ENCODE results near the gene ADAM17. TPM values are rescaled to one million over a fixed set of nuclear protein-coding genes. Genes with fewer than 3 reads are reported as not detected.

Gene ADAM17
- total and polyA plus RNA-seq, 10 of the 15 experiments (the other 5 are each of a cell fraction or from before 2014, with no cell fraction given): 2.3 to 18.5 (median 13.4) TPM

DNA sequence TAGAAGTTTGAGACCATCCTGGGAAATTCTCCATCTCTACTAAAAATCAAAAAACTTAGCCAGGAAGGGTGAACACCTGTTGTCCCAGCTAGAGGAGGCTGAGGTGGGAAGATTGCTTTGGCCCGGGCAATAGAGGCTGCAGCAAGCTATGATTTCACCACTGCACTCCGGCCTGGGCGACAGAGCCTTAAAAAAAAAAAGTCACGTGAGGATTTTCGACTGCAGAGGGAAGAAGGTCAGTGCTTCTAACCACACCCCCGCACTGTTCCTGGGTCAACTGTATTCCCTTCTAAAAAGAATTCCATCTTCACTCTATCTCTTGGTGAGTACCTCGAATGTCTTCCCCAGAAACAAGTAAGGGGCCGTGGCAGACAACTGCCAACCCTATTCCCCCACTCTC is 31.3 kb downstream of the ADAM17 start:
- Histone ChIP-seq H3K36me3 (ENCODE audit: control insufficient read depth in 2 of 2, insufficient read depth in 2 of 2, low read length in 1 of 2) (peaks cover 5 to 12% of the 10 kb centered on the region in 2 experiments), H3K4me2 (ENCODE audit: control insufficient read depth, insufficient read depth) (no peak overlapping the region), H2AFZ (ENCODE audit: control insufficient read depth, low read depth, low read length) (no peak overlapping the region), H3K9ac (ENCODE audit: control insufficient read depth, insufficient read depth, low read length) (no peak overlapping the region), H3K4me3 (no peak overlapping the region), H3K4me1 (ENCODE audit: control insufficient read depth, insufficient read depth, low read length) (no peaks in the 10 kb centered on the region), H3K27me3 (replicated peaks in 1 of 2; ENCODE audit: control insufficient read depth in 2 of 2, insufficient read depth in 2 of 2, low read length in 1 of 2) (no peaks in the 10 kb centered on the region), H3K9me3 (replicated peaks; ENCODE audit: control insufficient read depth, insufficient read depth, low read length) (no peaks in the 10 kb centered on the region), H4K20me1 (ENCODE audit: control insufficient read depth, insufficient read depth) (no peaks in the 10 kb centered on the region), H3K27ac (ENCODE audit: control insufficient read depth, insufficient read depth) (no peak overlapping the region), H3K79me2 (ENCODE audit: control insufficient read depth, insufficient read depth, low read length) (no peaks in the 10 kb centered on the region)
- DNase-seq (ENCODE audit: low read depth, low spot score) (no peak), FAIRE-seq (no peak), ATAC-seq (no peak)
- intact Hi-C loops (cut with micrococcal nuclease; ENCODE audit: unreplicated experiment) (no loop called here), in situ Hi-C loops (cut with MboI) (no loop called here)
- ChIA-PET RAD21 (ENCODE audit: unreplicated experiment) (no interaction called here), POLR2A (interaction anchor here (0.6 to 1.6 kb wide), 2 partner anchors 31 to 1001 kb away, joined by 3 to 6 read pairs; partner anchors contain the start of gene ADAM17), SMC1A (ENCODE audit: uncharacterized antibody, unreplicated experiment) (interaction anchor here (0.9 to 1.4 kb wide), 4 partner anchors 9 to 102 kb away, joined by 3 read pairs; no protein-coding TSS in a partner anchor), CTCF (interaction anchor here (2.3 kb wide), 1 partner anchor 11 kb away, joined by 7 read pairs; no protein-coding TSS in a partner anchor)
- no TSS peak for BruUV-seq (replicated peaks)
- WGBS (ENCODE audit: insufficient coverage, insufficient replicate concordance, low lambda C conversion rate, missing lambda C conversion rate): 97% methylated on average over 8 of the region's 8 CpGs
- no peak for TF ChIP-seq E2F4 (IDR thresholded peaks at IDR 0.05; ENCODE audit: low read depth, low read length)
- TF ChIP-seq ZBTB40 (IDR thresholded peaks at IDR 0.05; ENCODE audit: borderline replicate concordance): no peak
- TF ChIP-seq ZNF217 (IDR thresholded peaks at IDR 0.05): no peak
- TF ChIP-seq POU2F2 (IDR thresholded peaks at IDR 0.05; ENCODE audit: borderline replicate concordance, low read depth, low read length): no peak
- TF ChIP-seq, protein P1, sequence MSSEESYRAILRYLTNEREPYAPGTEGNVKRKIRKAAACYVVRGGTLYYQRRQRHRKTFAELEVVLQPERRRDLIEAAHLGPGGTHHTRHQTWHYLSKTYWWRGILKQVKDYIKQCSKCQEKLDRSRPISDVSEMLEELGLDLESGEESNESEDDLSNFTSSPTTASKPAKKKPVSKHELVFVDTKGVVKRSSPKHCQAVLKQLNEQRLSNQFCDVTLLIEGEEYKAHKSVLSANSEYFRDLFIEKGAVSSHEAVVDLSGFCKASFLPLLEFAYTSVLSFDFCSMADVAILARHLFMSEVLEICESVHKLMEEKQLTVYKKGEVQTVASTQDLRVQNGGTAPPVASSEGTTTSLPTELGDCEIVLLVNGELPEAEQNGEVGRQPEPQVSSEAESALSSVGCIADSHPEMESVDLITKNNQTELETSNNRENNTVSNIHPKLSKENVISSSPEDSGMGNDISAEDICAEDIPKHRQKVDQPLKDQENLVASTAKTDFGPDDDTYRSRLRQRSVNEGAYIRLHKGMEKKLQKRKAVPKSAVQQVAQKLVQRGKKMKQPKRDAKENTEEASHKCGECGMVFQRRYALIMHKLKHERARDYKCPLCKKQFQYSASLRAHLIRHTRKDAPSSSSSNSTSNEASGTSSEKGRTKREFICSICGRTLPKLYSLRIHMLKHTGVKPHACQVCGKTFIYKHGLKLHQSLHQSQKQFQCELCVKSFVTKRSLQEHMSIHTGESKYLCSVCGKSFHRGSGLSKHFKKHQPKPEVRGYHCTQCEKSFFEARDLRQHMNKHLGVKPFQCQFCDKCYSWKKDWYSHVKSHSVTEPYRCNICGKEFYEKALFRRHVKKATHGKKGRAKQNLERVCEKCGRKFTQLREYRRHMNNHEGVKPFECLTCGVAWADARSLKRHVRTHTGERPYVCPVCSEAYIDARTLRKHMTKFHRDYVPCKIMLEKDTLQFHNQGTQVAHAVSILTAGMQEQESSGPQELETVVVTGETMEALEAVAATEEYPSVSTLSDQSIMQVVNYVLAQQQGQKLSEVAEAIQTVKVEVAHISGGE (CRISPR knock-in tag; IDR thresholded peaks at IDR 0.05): no peak
- TF ChIP-seq NFXL1 (IDR thresholded peaks at IDR 0.05; ENCODE audit: borderline replicate concordance): no peak
- no peak for TF ChIP-seq ZNF24 (IDR thresholded peaks at IDR 0.05)
- no peak for TF ChIP-seq YY1 (IDR thresholded peaks at IDR 0.05; ENCODE audit: low read depth, low read length)
- no peak for TF ChIP-seq CBX5 (IDR thresholded peaks at IDR 0.05; ENCODE audit: low read depth)
- TF ChIP-seq, protein P2, sequence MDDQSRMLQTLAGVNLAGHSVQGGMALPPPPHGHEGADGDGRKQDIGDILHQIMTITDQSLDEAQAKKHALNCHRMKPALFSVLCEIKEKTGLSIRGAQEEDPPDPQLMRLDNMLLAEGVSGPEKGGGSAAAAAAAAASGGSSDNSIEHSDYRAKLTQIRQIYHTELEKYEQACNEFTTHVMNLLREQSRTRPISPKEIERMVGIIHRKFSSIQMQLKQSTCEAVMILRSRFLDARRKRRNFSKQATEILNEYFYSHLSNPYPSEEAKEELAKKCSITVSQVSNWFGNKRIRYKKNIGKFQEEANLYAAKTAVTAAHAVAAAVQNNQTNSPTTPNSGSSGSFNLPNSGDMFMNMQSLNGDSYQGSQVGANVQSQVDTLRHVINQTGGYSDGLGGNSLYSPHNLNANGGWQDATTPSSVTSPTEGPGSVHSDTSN (IDR thresholded peaks at IDR 0.05; ENCODE audit: insufficient replicate concordance, low read depth, low read length): no peak

Data from GM12878 (cell line).